Fibroblast of skin of right biceps (primary cell): ENCODE results near the gene HMX1.

Experiments used
- DNase-seq: peaks from one replicate; pipeline ENCODE4 v3.0.0-alpha.2; 2013

The HMX1 gene

GRCh38 chr4:8871417-8872401, at the start of gene HMX1:
TSS of gene HMX1 (minus strand) at chr4:8871839. CDS start at chr4:8871614, 225 bp downstream.
- DNase-seq, result no peak

DNA sequence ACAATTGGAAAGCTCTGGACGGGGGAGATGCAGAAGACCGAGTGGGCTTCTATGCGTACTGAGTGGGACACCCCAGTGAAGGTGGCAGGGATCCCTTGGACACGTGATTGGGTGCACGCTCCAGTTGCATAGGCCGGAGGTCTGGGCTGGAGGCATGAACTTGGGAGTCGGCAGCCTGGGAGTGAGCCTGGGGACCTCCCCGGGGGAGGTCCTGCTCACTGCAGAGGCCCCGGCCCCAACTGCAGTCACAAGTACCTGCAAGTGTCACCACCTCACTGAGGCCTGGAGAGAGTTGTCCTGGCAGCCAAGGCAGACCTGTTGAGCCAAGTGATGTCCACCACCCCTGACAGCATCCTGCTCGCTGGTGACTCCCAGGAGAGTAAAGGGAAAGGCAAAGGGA, 49.3 kb upstream of the HMX1 start:
- DNase-seq, result no peak

- no peak for DNase-seq
These were observed 48.8 kb upstream of the HMX1 start for GRCh38 chr4:8920289-8920965.

- DNase-seq, result no peak
These were observed 48.1 kb upstream of the HMX1 start for GRCh38 chr4:8919651-8920288.

- peak; percentile 22 for DNase-seq
These were observed 46.5 kb upstream of the HMX1 start for GRCh38 chr4:8917868-8918783.

DNA sequence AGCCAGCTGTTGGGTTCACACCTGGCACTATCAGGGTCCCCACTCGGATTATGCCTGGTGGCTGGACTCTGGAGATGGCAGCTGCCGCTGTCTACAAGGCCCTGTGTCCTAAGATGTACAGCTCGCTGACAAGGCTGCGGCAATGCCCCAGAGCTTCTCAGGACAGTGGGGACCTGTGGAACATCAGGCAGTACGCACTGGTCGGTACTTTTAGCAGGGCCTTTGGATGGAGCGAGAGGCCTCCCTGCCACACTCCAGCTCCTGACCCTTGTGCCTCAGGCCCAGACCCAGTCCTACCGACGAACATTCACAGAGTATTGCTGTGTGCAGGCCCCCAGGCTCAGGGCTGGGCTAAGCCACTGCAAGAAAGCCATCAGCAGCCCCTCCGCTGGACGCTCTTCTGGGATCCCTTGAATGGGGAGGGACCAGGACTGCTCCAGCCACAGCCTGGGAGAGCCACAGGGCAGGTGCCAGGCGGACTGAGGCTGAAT, 45.7 kb upstream of the HMX1 start:
- DNase-seq, result no peak

- no peak for DNase-seq
These were observed 45.3 kb upstream of the HMX1 start for GRCh38 chr4:8916906-8917305.

GRCh38 chr4:8916351-8916885, 44.8 kb upstream of the HMX1 start:
- no peak for DNase-seq

DNA sequence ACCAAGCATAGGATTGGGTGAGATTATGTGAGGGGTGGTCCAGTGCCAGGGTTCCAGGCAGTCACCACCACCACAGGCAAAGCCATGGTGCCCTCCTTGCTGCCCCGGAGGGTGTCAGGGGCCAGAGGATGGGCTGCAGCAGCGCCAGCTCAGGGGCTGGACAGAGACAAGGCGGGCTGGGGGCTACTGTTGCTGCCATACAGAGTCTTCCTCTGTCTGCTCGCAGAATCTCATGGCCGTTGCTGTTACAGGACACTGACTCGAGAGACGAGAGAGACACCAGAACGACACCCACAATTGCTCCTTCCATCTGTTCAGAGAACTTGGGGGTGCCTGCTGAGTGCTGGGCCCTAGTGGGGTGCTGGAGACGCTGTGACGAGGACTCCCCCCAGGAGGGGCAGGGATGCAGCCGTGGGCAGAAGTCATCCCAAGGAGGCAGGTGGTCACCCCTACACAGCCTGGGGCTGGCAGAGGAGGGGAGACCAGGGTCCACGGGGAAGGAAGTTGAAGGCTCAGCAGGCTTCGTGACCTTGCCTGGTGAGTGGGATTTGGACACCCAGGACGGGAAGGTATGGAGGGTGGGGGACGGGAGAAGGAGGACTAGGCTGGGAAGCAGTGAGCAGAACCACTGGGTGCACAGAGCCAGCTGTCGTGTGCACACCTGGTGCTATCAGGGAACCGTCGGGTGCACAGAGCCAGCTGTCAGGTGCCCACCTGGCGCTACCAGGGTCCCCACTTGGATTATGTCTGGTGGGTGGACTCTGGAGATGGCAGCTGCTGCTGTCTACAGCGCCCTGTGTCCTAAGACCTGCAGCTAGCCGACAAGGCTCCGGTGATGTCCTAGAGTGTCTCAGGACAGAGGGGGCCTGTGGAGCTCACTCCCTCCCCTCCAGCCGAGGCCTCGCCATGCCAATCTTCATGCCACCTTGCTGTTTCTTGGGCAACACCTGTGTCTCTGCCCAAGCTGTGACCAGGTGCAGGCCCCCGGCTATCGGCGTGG, 43.9 kb upstream of the HMX1 start:
- DNase-seq, result no peak

GRCh38 chr4:8914461-8915171, 43.0 kb upstream of the HMX1 start:
- no peak for DNase-seq

DNA sequence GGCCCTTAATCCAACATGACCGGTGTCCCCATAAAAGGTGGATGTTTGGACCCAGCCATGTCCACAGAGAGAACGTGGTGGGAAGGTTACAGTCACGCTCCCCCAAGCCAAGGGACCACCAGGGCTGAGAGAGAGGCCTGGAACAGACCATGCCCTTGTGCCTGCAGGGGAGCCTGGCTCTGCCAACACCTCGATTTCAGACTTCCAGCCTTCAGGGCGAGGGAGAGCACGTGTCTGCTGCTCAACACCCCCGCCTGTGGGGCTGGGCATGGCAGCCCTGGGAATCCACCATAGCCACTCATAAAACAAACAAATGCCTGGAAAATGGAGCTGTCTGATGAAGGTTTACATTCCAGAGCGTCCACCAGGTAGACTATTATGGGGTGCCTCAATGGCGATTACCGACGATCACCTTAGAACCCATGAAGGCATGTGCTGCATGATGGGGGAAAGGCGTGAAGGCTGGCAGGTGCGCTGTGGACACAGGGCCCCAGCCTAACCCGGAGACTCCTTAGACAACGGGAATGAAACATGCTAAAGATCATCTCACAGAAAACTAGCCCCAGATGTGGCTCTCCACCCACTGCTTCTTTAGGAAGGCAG, 42.3 kb upstream of the HMX1 start:
- DNase-seq, result no peak

DNA sequence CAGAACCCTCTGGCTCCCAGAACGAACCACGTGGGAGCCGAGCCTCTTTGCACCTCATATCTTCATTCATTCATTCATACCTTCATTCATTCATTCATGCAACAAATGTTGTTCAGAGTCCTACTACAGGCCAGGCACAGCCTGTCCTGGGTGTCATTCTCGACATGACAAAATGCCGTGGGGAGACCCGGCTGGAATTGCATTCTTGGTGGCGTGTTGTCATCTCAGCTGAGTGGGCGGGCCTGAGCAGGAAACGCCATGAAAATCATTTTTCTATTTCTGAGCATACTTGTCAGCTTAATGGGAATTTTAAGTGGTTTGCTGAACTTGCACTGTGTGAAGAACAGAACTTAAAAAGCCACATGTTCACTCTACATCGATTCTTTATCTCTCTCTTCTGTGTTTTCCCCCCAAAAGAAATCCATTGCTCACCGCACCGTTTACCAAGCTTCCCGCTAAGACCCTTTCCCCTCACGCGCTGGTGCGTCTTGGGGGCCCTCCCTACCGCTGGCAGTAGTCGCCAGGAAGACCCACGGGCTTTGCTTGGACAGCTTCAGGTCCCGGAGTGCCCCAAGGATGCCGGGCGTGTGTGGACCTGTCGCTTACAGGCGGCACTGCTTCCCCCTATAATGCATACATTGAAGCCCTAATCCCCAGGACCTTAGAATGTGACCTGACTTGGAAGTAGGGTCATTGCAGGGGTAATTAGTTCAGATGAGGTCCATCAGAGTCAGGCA, 41.6 kb upstream of the HMX1 start:
- DNase-seq, result no peak

DNA sequence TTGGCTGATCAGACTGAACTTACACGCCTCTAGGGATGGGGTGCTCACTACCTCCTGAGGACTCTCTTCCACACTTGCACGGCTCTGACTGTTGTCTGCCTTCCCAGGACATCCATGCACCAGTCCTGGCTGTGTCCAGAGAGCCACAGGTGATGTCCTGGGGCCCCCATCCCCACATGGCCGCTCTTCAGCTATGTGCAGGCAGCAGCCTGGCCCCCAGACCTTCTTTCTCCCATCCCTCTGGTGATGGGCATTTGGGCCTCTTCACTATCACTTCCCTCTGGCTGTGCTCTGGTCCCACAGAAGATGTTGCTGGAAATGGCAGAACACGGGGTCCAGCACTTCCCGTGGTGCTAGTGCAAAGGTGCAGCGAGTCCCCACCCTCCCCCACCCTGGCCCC, 40.9 kb upstream of the HMX1 start:
- DNase-seq, result no peak

GRCh38 chr4:8912089-8912455, 40.4 kb upstream of the HMX1 start:
- DNase-seq, result no peak

DNA sequence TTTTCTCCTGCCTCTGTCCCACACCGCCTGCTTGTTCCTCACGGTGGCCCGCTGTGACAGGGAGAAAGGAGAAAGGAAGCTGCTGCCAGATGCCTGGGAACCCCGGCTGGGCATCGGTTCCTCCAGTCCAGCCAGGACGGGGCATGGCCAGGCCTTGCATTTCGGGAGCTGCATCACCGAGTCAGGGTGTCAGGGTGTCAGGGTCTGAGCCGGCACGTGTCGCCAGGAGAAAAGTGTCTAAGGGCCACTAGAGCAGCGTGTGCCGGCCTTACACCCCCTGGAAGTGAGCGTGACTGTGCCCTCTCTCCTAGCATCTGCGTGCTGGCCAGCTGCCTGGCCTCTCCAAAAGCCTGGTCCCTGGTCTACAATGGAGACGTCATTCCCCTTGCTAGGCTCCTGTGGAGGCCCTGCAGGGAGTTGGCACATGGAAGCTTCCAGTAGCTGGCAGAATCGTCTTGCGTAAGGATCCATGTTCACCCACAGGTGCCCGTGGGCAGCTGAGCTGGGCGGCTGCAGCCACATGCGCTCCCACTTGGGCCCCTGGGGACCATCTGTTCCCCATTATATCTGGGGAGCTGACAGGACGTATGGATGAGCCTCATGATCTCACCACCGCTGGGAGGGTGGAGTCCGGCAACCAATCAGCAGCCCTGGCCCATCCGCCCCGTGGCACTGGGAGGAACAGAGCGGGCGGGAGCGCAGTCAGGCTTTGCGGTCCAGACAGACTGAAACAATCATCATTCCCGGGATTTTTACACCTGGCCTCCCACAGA, 39.9 kb upstream of the HMX1 start:
- DNase-seq, result peak; percentile 22

DNA sequence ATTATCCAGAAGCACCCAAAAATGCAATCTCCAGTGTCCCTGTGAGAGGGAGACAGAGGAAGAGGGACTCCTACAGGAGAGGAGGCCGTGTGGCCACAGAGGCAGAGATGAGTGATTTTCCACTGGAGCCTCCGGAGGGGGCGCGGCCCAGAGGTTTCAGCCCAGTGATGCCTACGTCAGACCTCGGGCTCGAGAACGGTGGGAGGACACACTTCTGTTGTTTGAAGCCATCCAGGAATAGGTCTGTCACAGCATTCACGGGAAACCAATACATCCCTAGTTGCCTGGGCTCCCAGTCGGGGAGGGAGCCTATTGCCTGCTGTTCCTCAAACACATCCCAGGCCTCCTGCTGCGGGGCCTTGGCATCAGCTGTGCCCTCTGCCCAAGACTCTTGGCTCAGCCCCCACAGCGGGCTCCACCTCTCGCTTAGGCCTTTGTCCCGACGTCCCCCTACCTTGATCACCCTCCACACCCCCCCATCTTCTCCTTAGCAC, 39.2 kb upstream of the HMX1 start:
- DNase-seq, result no peak

DNA sequence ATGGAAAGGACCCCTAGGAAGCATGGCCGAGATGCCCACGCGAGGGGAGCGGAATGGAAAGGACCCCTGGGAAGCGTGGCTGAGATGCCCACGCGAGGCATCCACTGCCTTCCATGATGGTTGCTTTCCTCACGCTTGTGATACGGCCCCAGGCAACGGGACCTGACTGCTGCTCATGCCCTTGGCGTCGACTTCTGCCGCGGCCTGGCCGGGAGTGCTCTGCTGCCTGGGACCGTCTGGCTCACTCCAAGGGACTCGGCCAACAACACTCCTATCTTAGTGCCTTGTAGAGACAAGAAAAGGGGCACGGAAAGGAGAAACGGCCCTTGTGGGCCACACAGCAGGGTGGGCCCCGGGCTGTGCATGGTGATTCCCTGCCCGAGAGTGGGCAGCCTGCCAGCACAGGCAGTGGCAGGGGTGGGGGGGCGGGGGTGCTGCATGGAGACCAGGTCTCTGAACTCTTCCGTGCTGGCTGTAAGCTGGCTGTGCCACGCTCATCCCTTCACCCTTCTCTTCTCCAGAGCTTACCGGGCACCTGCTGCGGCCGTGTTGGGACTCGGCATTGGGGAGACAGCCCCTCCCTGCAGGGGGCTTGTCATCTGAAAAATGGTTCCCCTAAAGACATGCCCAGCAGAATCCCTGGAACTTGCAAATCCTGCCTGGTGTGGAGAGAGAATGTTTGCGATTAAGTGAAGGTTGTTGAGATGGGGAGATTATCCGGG, 38.6 kb upstream of the HMX1 start:
- DNase-seq, result no peak
